Loucy (cell line): ENCODE results near the gene ZNF280B.

Experiments
- CTCF ChIP-seq: fragments of 200-600 bp; sonication (generic); conservative IDR thresholded peaks from 2 replicates; pipeline ENCODE4 v1.5.1; 2014; ENCODE audit warnings: mild to moderate bottlenecking, antibody characterized with exemption, low read length
- EZH2phosphoT487 ChIP-seq: fragments of 200-600 bp; IDR thresholded peaks from 2 replicates; pipeline ENCODE4 v1.6.1; 2018; ENCODE audit warnings: antibody characterized with exemption, mild to moderate bottlenecking, moderate library complexity, borderline replicate concordance

- TF ChIP-seq CTCF = no peak
- TF ChIP-seq EZH2phosphoT487 = no peak
These were observed 11.0 kb upstream of the ZNF280B start for GRCh38 chr22:22519591-22519990.
